H1 (cell line): ENCODE data around the gene KRT12. TPM values are rescaled to one million over a fixed set of nuclear protein-coding genes. Genes with fewer than 3 reads are reported as not detected.

Experiments used
- CTCF ChIA-PET: fragments of 300-600 bp; sonication (Branson Sonifier 250); formaldehyde crosslinking; loops from one replicate; lab custom pipeline; 2021; ENCODE audit not compliant: partially characterized antibody; lab: Charles Lee
- POLR2A ChIA-PET: fragments of 300-600 bp; sonication (Branson Sonifier 250); formaldehyde crosslinking; loops from one replicate; lab custom pipeline; 2021; ENCODE audit warnings: inconsistent platforms; ENCODE audit not compliant: partially characterized antibody; lab: Charles Lee
- DNase-seq, 2 experiments: peaks; one replicate each; pipeline versions ENCODE4 v3.0.0 to v3.0.0-alpha.2; 2010 to 2022; ENCODE audit warnings: low spot score in 2 of 2, low read depth in 1 of 2, mixed read lengths in 1 of 2
- FAIRE-seq: peaks from 2 replicates; lab custom pipeline; 2011; peaks lifted over from hg19 to GRCh38; lab: Jason Lieb, UNC
- H2AFZ ChIP-seq: 2 replicates; pipeline ENCODE4 v1.8.1; 2012; ENCODE audit warnings: low read length, inconsistent platforms
- H2AK5ac ChIP-seq: 2 replicates; pipeline ENCODE4 v1.6.1; 2013; ENCODE audit warnings: low read depth, low read length
- H2BK120ac ChIP-seq: replicated peaks from 2 replicates; pipeline ENCODE3; 2013; ENCODE audit warnings: low read depth, low read length, inconsistent platforms
- H2BK12ac ChIP-seq: 2 replicates; pipeline ENCODE4 v1.6.1; 2013; ENCODE audit warnings: low read depth, low read length
- H2BK15ac ChIP-seq: 2 replicates; pipeline ENCODE4 v1.6.1; 2013; ENCODE audit warnings: low read length
- H2BK20ac ChIP-seq: 2 replicates; pipeline ENCODE4 v1.6.1; 2013; ENCODE audit warnings: low read length
- H2BK5ac ChIP-seq: 2 replicates; pipeline ENCODE4 v1.6.1; 2013; ENCODE audit warnings: low read depth, low read length
- H3K14ac ChIP-seq: 2 replicates; pipeline ENCODE4 v1.6.1; 2013; ENCODE audit warnings: inconsistent platforms; ENCODE audit not compliant: insufficient read length
- H3K18ac ChIP-seq: 2 replicates; pipeline ENCODE4 v1.6.1; 2013; ENCODE audit warnings: low read length; ENCODE audit errors: extremely low read depth
- H3K23ac ChIP-seq: 2 replicates; pipeline ENCODE4 v1.6.1; 2013; ENCODE audit warnings: inconsistent platforms; ENCODE audit not compliant: insufficient read length
- H3K23me2 ChIP-seq: 2 replicates; pipeline ENCODE4 v1.6.1; 2013; ENCODE audit warnings: low read depth, low read length
- H3K27ac ChIP-seq: 2 replicates; pipeline ENCODE4 v1.6.1; 2011; ENCODE audit warnings: low read depth, low read length, inconsistent platforms
- H3K27me3 ChIP-seq, 4 experiments: replicated peaks in 1 of 4; 1 replicate in 1 of 4; 2 replicates in 3 of 4; pipeline versions ENCODE4 v1.6.1 to v1.8.1; 2011 to 2013; ENCODE audit warnings: low read length in 3 of 4, mild to moderate bottlenecking in 3 of 4, inconsistent platforms in 2 of 4, mixed read lengths in 2 of 4, moderate library complexity in 1 of 4; ENCODE audit not compliant: control insufficient read depth in 3 of 4, insufficient read depth in 3 of 4; ENCODE audit errors: extremely low read depth in 1 of 4
- H3K36me3 ChIP-seq, 4 experiments: 2 replicates each; pipeline versions ENCODE4 v1.6.1 to v1.8.1; 2011 to 2013; ENCODE audit warnings: mild to moderate bottlenecking in 4 of 4, low read length in 3 of 4, moderate library complexity in 2 of 4, control low read depth in 1 of 4, inconsistent platforms in 1 of 4; ENCODE audit not compliant: insufficient read depth in 4 of 4, control insufficient read depth in 2 of 4
- H3K4ac ChIP-seq: replicated peaks from 2 replicates; pipeline ENCODE3; 2013; ENCODE audit warnings: low read length, low read depth, mixed read lengths, inconsistent platforms; ENCODE audit not compliant: insufficient read length
- H3K4me1 ChIP-seq, 4 experiments: replicated peaks in 1 of 4; 1 replicate in 1 of 4; 2 replicates in 3 of 4; pipeline versions ENCODE4 v1.6.1 to v1.8.1; 2011 to 2013; ENCODE audit warnings: low read length in 3 of 4, inconsistent platforms in 2 of 4, mixed read lengths in 1 of 4; ENCODE audit not compliant: insufficient read depth in 4 of 4, control insufficient read depth in 3 of 4
- H3K4me2 ChIP-seq, 2 experiments: 2 replicates each; pipeline versions ENCODE4 v1.6.1 to v1.8.1; 2011 to 2013; ENCODE audit warnings: low read depth in 2 of 2, low read length in 2 of 2, control low read depth in 1 of 2, inconsistent platforms in 1 of 2, mild to moderate bottlenecking in 1 of 2; ENCODE audit not compliant: insufficient read depth in 1 of 2
- H3K4me3 ChIP-seq, 4 experiments: fragments of 200-600, 300-600 bp in 1 of 4; sonication (generic), shearing (Covaris generic), sonication (Bioruptor Twin) in 1 of 4; 2 replicates each; pipeline versions ENCODE4 v1.5.1 to v1.8.1; 2011 to 2016; ENCODE audit warnings: low read length in 4 of 4, low read depth in 3 of 4, control low read depth in 2 of 4, inconsistent platforms in 2 of 4, mild to moderate bottlenecking in 2 of 4, mixed read lengths in 1 of 4, moderate library complexity in 1 of 4; ENCODE audit not compliant: insufficient read depth in 2 of 4; ENCODE audit errors: extremely low read depth in 1 of 4
- H3K56ac ChIP-seq: replicated peaks from 2 replicates; pipeline ENCODE3; 2013; ENCODE audit warnings: low read depth, mild to moderate bottlenecking, mixed read lengths, low read length, inconsistent platforms; ENCODE audit not compliant: insufficient read length
- H3K79me1 ChIP-seq: 2 replicates; pipeline ENCODE4 v1.6.1; 2013; ENCODE audit warnings: low read depth, low read length, control low read depth
- H3K79me2 ChIP-seq, 2 experiments: 2 replicates each; pipeline versions ENCODE4 v1.6.1 to v1.8.1; 2012 to 2013; ENCODE audit warnings: low read length in 2 of 2, mild to moderate bottlenecking in 2 of 2, inconsistent platforms in 1 of 2; ENCODE audit not compliant: insufficient read depth in 2 of 2, control insufficient read depth in 1 of 2
- H3K9ac ChIP-seq, 4 experiments: replicated peaks in 1 of 4; 1 replicate in 1 of 4; 2 replicates in 3 of 4; pipeline versions ENCODE4 v1.6.1 to v1.8.1; 2011 to 2013; ENCODE audit warnings: low read depth in 3 of 4, low read length in 3 of 4, control low read depth in 2 of 4, mild to moderate bottlenecking in 2 of 4, moderate library complexity in 2 of 4, inconsistent platforms in 1 of 4; ENCODE audit errors: extremely low read depth in 1 of 4
- H3K9me3 ChIP-seq, 2 experiments: 2 replicates each; pipeline versions ENCODE4 v1.6.1 to v1.8.1; 2012 to 2013; ENCODE audit warnings: mild to moderate bottlenecking in 2 of 2, moderate library complexity in 2 of 2, control low read depth in 1 of 2, inconsistent platforms in 1 of 2, low read depth in 1 of 2, low read length in 1 of 2, mixed read lengths in 1 of 2; ENCODE audit not compliant: insufficient read depth in 2 of 2
- H4K20me1 ChIP-seq, 2 experiments: replicated peaks in 1 of 2; 2 replicates each; pipeline versions ENCODE3 to v1.8.1; 2011 to 2013; ENCODE audit warnings: inconsistent platforms in 2 of 2, low read length in 2 of 2, mild to moderate bottlenecking in 1 of 2; ENCODE audit not compliant: insufficient read depth in 2 of 2, control insufficient read depth in 1 of 2
- H4K5ac ChIP-seq: 2 replicates; pipeline ENCODE4 v1.6.1; 2013; ENCODE audit warnings: low read length, low read depth, mixed read lengths, inconsistent platforms; ENCODE audit not compliant: insufficient read length
- H4K8ac ChIP-seq: 2 replicates; pipeline ENCODE4 v1.8.0; 2013; ENCODE audit warnings: mild to moderate bottlenecking, moderate library complexity, low read length, inconsistent platforms; ENCODE audit not compliant: insufficient read depth; ENCODE audit errors: extremely low read depth
- H4K91ac ChIP-seq: replicated peaks from 2 replicates; pipeline ENCODE3; 2013; ENCODE audit warnings: low read length, mixed read lengths, inconsistent platforms; ENCODE audit not compliant: insufficient read length
- KDM5A ChIP-seq: fragments of 200-600 bp; IDR thresholded peaks from 2 replicates; pipeline ENCODE4 v1.7.1; 2012; ENCODE audit warnings: mild to moderate bottlenecking, low read length, inconsistent platforms, mixed read lengths
- WGBS, 2 experiments: shearing (Covaris generic) in 1 of 2; methylation state at CpG; one replicate each; pipeline versions ENCODE4 v1.1.6 to v1.1.7; 2013 to 2015; ENCODE audit warnings: low lambda C conversion rate in 2 of 2, mixed read lengths in 2 of 2, inconsistent platforms in 1 of 2, low coverage in 1 of 2, missing lambda C conversion rate in 1 of 2; ENCODE audit not compliant: insufficient replicate concordance in 2 of 2, insufficient coverage in 1 of 2, insufficient read length in 1 of 2; ENCODE audit errors: extremely low coverage in 1 of 2, missing lambda C conversion rate in 1 of 2; 5-methylcytosine and 5-hydroxymethylcytosine counted together
- polyA plus RNA-seq, 7 experiments: library from polyadenylated mRNA; depleted of rRNA in 3 of 7; stranded (reverse) in 5 of 7; unstranded in 2 of 7; fragments of >200 nt in 5 of 7; fragments of 200-250 nt in 2 of 7; gene quantifications; 1 replicate in 5 of 7; 2 replicates in 1 of 7; 4 replicates in 1 of 7; pipeline versions ENCODE4 v1.2.1 to v1.2.3, GENCODE V29; 2011 to 2013; ENCODE audit warnings: missing spikeins in 2 of 7, mixed read lengths in 2 of 7
- total RNA-seq: library from RNA; stranded (reverse); fragmentation: NEBNext Ultra II Directional; extraction: Animal tissue kit (Norgen Biotek cat#: 25700); gene quantifications from 2 replicates; pipeline ENCODE4 v1.2.1, GENCODE V29; 2021

KRT12 gene
- total and polyA plus RNA-seq, 2 of the 8 experiments (the other 6 are each of a cell fraction or from before 2014, with no cell fraction given), result not detected

GRCh38 chr17:40896916-40897455 lies 30.0 kb upstream of the KRT12 start:
- no peak overlapping the region for H2BK20ac ChIP-seq
- no peak overlapping the region for H2BK120ac ChIP-seq
- H4K8ac ChIP-seq, result no peak overlapping the region
- no peak overlapping the region for H3K4me3 ChIP-seq
- no peaks in the 10 kb centered on the region for H4K20me1 ChIP-seq
- no peaks in the 10 kb centered on the region for H3K9me3 ChIP-seq
- H3K27ac ChIP-seq, result no peak overlapping the region
- CTCF ChIA-PET, result interaction anchor here (0.8 kb wide), 1 partner anchor 426 kb away, joined by 3 read pairs; no protein-coding TSS in a partner anchor
- H4K91ac ChIP-seq, result no peak overlapping the region
- DNase-seq, result no peak
- FAIRE-seq, result no peak
- H3K27me3 ChIP-seq, result no peaks in the 10 kb centered on the region
- no peaks in the 10 kb centered on the region for H3K79me2 ChIP-seq
- no peak overlapping the region for H3K23ac ChIP-seq
- no peak overlapping the region for H4K5ac ChIP-seq
- H3K36me3 ChIP-seq, result no peaks in the 10 kb centered on the region
- no peaks in the 10 kb centered on the region; the same call in 1 of the 2 replicates for H3K23me2 ChIP-seq
- H2BK15ac ChIP-seq, result no peak overlapping the region
- no peak overlapping the region for H3K9ac ChIP-seq
- H3K4me1 ChIP-seq, result no peaks in the 10 kb centered on the region
- H3K14ac ChIP-seq, result no peak overlapping the region
- no peak overlapping the region for H3K4me2 ChIP-seq
- no peak overlapping the region for H3K56ac ChIP-seq
- H2BK12ac ChIP-seq, result no peak overlapping the region
- POLR2A ChIA-PET, result no interaction called here
- 84% methylated on average over 4 of the region's 4 CpGs; no CpG with 5 or more reads in 1 of the 2 experiments for WGBS, 2 experiments
- no peak overlapping the region for H3K18ac ChIP-seq
- H2AK5ac ChIP-seq, result no peak overlapping the region
- no peaks in the 10 kb centered on the region for H3K79me1 ChIP-seq
- H2BK5ac ChIP-seq, result no peak overlapping the region
- no peak overlapping the region for H3K4ac ChIP-seq
- H2AFZ ChIP-seq, result no peak overlapping the region
- no peak for TF ChIP-seq KDM5A
